Measurements from ENCODE around the gene ETV3L. TPM values are rescaled to one million over a fixed set of nuclear protein-coding genes. Genes with fewer than 3 reads are reported as not detected.
"Not testable (repeated sequence)": the region's sequence is repeated elsewhere in the genome, so short reads cannot be mapped to it uniquely, and the experiment has no call there.

ETV3L gene
- total RNA-seq, 1 donor from 2014 or later: not detected

GRCh38 chr1:157056269-157056668 is 43.3 kb downstream of the ETV3L start:
- Histone ChIP-seq H3K4me1 (no peaks in the 10 kb centered on the region), H3K36me3 (no peaks in the 10 kb centered on the region), H3K27ac (no peak overlapping the region), H3K27me3 (no peaks in the 10 kb centered on the region), H3K9me3 (peaks cover 5% of the 10 kb centered on the region), H3K4me3 (no peak overlapping the region)
- DNase-seq (ENCODE audit: extremely low spot score in 2 of 2): no peak
- intact Hi-C loops (cut with DNase I): no loop called here
- TF ChIP-seq POLR2AphosphoS5 (IDR thresholded peaks at IDR 0.05; ENCODE audit: insufficient read depth in 1 of 2, low read depth in 1 of 2) (no peak), POLR2A (IDR thresholded peaks at IDR 0.05) (no peak)
- TF ChIP-seq, protein P1, sequence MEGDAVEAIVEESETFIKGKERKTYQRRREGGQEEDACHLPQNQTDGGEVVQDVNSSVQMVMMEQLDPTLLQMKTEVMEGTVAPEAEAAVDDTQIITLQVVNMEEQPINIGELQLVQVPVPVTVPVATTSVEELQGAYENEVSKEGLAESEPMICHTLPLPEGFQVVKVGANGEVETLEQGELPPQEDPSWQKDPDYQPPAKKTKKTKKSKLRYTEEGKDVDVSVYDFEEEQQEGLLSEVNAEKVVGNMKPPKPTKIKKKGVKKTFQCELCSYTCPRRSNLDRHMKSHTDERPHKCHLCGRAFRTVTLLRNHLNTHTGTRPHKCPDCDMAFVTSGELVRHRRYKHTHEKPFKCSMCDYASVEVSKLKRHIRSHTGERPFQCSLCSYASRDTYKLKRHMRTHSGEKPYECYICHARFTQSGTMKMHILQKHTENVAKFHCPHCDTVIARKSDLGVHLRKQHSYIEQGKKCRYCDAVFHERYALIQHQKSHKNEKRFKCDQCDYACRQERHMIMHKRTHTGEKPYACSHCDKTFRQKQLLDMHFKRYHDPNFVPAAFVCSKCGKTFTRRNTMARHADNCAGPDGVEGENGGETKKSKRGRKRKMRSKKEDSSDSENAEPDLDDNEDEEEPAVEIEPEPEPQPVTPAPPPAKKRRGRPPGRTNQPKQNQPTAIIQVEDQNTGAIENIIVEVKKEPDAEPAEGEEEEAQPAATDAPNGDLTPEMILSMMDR (IDR thresholded peaks at IDR 0.05): no peak

DNA sequence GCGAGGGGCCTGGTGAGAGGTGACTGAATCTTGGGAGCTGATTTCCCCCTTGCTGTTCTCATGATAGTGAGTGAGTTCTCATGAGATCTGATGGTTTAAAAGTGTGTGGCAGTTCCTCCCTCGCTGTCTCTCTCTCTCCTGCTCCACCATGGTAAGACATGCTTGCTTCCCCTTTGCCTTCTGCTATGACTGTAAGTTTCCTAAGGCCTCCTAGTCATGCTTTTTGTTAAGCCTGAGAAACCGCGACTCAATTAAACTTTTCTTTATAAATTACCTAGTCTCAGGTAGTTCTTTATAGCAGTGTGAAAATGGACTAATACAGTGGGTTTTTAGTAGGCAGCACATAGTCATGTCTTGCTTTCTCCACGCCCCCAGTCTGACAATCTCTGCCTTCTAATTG is 43.9 kb downstream of the ETV3L start:
- H3K4me3 ChIP-seq; H3K9me3 ChIP-seq; H3K4me1 ChIP-seq; H3K27ac ChIP-seq; DNase-seq (ENCODE audit: extremely low spot score in 2 of 2); H3K27me3 ChIP-seq; intact Hi-C loops (cut with DNase I); H3K36me3 ChIP-seq: not testable (repeated sequence)

- DNase-seq (ENCODE audit: extremely low spot score in 2 of 2): no peak
- no peaks in the 10 kb centered on the region for H3K9me3 ChIP-seq
- H3K4me1 ChIP-seq: no peaks in the 10 kb centered on the region
- no peaks in the 10 kb centered on the region for H3K36me3 ChIP-seq
- no peak overlapping the region for H3K27ac ChIP-seq
- no peak overlapping the region for H3K4me3 ChIP-seq
- H3K27me3 ChIP-seq: no peaks in the 10 kb centered on the region
- no peak for TF ChIP-seq POLR2AphosphoS5 (IDR thresholded peaks at IDR 0.05; ENCODE audit: insufficient read depth in 1 of 2, low read depth in 1 of 2)
- TF ChIP-seq, protein P1 (IDR thresholded peaks at IDR 0.05): no peak
- TF ChIP-seq POLR2A (IDR thresholded peaks at IDR 0.05): no peak
- intact Hi-C loops (cut with DNase I): no loop called here
Measured at GRCh38 chr1:157050836-157051235, 48.8 kb downstream of the ETV3L start.

DNA sequence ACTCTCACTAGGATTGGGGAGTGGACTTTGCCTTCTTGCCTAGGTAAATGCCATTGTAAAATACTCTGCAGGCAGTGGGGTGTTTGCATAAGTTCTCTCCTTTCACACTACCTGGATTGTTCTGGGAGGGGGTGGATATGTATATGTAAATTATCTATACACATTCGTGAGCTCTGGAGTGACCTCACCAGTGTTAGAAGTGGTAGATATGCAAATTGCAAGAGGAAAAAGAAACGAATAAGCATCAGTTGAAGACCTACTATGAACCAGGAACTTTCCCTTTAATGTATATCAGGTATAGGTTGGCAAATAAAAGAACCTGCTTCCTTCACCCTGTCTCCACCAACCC is 52.6 kb downstream of the ETV3L start:
- H3K27me3 ChIP-seq: no peaks in the 10 kb centered on the region
- TF ChIP-seq POLR2A (IDR thresholded peaks at IDR 0.05) (no peak), POLR2AphosphoS5 (IDR thresholded peaks at IDR 0.05; ENCODE audit: insufficient read depth in 1 of 2, low read depth in 1 of 2) (no peak)
- TF ChIP-seq, protein P1 (IDR thresholded peaks at IDR 0.05): no peak
- H3K36me3 ChIP-seq: no peaks in the 10 kb centered on the region
- H3K4me3 ChIP-seq: no peak overlapping the region
- intact Hi-C loops (cut with DNase I): no loop called here
- H3K4me1 ChIP-seq: peaks cover 28% of the 10 kb centered on the region
- no peaks in the 10 kb centered on the region for H3K9me3 ChIP-seq
- DNase-seq (ENCODE audit: extremely low spot score in 2 of 2): no peak
- no peak overlapping the region for H3K27ac ChIP-seq

DNA sequence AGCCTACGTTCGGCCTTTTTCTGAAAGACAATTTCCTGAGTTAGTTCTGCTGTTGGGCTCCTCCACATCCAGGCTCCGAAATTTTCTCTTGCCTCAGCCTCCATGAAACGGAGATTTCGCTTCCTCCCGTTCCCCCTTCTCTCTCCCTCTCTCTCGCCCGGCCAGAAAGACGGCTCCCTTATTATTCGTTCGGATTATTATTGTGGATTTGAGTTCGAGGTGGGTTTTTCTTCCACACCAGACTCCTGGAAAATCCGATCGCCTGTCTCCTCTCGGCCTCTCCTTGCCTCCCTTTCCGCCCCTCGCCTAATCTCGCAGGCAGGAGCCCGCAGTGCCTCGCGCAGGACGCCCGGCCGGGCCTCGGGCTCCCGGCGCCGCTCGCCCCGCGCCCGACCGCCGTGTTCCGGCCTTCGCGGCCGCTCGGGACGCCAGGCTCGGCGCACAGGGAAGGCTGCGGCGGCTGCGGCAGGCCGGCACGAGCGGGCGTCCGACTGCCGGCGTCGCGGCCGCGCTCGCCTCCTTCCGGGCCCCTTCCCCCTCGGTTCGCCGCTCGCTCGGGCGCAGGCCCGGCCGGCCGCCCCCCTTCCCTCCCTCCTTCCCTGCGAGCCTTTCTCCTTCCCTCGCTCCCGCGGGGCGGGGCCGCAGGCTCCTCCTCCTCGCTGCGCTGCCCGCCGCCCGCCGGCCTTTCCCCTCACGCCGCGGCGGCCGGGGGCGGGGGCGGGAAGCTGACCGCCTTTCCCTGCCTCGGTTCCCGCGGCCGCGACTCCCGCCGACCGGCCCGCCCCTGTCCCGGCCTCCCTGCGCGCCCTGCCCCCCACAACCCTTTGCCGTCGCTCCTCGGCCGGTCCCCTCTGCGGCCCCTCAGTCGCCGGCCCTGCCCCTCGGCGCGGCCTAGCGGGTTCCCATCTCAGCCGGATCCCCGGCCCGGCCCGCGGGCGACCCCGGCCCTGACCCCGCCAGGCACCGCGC is 54.1 kb downstream of the ETV3L start, which contains the start of gene ARHGEF11:
ARHGEF11 (minus strand) TSS at position 493 of the 969 bp plus-strand sequence. CDS start 1,412 bp downstream, outside the sequence.
- Histone ChIP-seq H3K9me3 (no peaks in the 10 kb centered on the region), H3K36me3 (no peaks in the 10 kb centered on the region), H3K27me3 (no peaks in the 10 kb centered on the region), H3K4me3 (peak within 1 kb of the TSS; percentile 64 to 83), H3K4me1 (peaks cover 43% of the 10 kb centered on the region), H3K27ac (peak within 1 kb of the TSS; percentile 88)
- DNase-seq (ENCODE audit: extremely low spot score in 2 of 2): no peak
- intact Hi-C loops (cut with DNase I): no loop called here
- TF ChIP-seq POLR2A (IDR thresholded peaks at IDR 0.05) (peak in 1 of 2 donors; percentile 67), POLR2AphosphoS5 (IDR thresholded peaks at IDR 0.05; ENCODE audit: insufficient read depth in 1 of 2, low read depth in 1 of 2) (no peak)
- TF ChIP-seq, protein P1 (IDR thresholded peaks at IDR 0.05): no peak
